Stimulated activated naive CD4-positive, alpha-beta T cell treated with Interleukin-2 at 50 U/mL for 16 hours (primary cell): ENCODE data around the gene DHRS9.
"Not testable (repeated sequence)": the region's sequence is repeated elsewhere in the genome, so short reads cannot be mapped to it uniquely, and the experiment has no call there.

Experiments
- DNase-seq: peaks from one replicate; lab custom pipeline; 2025; lab: John Stamatoyannopoulos, UW

Gene DHRS9

DNA sequence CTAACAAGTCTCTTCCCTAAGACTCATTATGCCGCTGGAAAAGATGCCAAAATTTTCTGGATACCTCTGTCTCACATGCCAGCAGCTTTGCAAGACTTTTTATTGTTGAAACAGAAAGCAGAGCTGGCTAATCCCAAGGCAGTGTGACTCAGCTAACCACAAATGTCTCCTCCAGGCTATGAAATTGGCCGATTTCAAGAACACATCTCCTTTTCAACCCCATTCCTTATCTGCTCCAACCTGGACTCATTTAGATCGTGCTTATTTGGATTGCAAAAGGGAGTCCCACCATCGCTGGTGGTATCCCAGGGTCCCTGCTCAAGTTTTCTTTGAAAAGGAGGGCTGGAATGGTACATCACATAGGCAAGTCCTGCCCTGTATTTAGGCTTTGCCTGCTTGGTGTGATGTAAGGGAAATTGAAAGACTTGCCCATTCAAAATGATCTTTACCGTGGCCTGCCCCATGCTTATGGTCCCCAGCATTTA is 26.3 kb downstream of the DHRS9 start:
- DNase-seq, result no peak

DNA sequence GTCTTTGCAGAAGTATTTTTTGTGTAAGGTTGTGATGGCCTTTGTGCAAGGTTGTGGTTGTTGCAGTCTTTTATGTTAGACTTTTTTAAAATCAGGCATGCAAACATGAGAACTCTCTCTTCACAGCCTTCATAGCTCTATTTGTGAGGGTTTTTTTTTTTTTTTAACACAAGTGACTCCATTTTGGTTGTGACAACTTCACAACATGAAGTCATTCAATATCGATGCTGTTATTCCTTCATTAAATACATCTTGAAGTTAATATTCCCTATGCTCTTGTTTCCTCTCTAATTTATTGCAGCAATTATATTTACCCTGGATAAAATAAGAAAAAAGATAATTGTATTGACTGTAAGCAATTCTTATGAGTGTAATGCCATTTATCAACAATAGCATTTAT is 35.5 kb downstream of the DHRS9 start:
- no peak for DNase-seq

DNA sequence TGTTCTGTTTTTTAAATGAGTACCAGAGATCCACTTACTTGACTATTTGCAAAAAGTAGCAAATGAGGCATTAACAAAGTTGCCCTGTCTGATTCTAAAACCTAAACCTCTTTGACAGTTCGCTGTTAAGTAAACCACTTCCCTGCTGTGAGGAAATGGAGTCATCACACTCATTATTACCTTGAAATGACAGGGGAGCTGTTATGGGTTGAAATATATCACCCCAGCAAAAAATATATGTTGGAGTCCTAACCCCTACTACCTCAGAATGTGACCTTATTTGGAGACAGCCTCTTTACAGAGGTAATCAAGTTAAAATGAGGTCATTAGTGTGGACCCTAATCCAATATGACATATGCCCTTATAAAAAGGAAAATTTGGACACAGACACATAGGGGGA is 36.1 kb downstream of the DHRS9 start:
- no peak for DNase-seq

DNA sequence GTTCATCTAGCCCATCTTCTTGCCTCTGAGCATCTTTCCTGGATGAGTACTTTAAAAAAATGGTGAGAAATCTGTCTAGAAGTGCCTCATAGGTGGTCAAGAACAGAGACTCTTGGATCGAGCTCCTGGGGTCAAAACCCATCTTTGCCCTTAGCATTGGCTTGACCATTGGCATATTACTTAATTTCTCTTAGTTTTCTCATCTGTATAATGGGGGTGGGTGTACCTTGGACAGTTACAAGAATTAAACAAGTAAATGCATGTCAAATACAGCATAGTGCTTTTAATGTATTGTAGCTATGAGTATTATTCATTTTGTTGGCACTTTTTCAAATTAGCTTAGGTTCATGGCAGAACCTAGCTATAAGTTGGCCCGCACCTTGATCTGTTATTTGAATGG is 36.8 kb downstream of the DHRS9 start:
- DNase-seq, result no peak

DNA sequence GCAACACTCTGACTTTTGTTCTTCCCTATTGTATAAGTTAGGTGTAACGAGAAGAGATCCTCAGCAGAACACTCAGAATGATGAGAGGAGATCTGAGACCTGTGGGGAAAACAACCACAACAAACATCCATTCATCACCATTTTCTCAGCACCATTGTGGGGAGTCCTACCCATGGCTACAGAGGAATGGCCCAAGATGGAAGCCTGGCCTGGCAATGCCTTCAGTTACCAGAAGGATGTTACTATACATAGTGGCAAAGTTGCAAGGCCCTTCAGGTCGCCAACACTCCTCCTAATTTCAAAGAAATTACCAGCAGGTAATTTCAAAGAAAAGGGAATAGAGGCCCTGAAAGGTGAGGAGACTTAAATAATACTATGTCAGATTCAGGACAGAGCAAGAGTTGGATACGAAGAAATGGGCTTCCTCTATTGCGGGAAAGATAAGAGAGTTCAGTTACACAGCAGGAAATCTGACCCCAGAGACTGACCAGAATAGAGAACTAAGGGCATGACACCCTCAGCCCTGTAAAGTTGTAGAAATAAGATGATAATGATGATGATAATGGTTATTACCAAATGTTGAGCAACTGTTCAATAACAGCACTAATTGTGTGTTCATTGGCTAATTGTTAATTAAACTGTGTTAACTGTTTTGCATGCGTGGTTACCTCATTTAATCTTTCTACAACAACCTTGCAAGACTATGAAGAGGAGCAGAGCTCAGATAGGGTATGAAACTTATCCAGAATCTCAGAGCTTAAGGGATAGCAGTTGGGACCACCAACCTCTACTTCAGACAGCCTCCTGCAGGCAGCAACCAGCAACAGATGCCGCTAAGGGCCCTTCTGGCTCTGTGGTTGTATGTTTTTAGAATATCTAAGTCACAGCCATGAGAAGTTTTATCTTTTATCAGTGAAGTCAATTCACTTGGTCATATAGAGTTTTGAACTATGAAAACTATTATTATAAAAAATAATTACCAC is 37.5 kb downstream of the DHRS9 start:
- DNase-seq, result no peak

DNA sequence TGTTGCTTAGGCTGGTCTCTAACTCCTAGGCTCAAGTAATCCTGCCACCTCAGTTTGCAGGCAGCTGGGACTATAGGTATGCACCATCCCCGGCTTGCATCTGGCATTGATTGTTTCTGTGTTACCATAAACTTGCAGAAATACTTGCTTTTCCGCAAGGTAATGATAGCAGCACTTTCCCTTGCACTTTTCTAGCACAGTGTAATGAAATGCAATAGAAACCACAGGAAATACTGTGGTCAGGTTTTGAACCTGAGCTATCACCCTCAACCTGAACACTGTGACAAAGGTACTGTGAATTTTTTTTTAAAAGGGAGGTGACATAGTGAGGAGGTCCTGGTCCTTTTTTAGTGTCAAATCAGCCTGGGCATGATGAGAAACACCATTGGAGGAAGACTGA is 38.3 kb downstream of the DHRS9 start:
- no peak for DNase-seq

DNA sequence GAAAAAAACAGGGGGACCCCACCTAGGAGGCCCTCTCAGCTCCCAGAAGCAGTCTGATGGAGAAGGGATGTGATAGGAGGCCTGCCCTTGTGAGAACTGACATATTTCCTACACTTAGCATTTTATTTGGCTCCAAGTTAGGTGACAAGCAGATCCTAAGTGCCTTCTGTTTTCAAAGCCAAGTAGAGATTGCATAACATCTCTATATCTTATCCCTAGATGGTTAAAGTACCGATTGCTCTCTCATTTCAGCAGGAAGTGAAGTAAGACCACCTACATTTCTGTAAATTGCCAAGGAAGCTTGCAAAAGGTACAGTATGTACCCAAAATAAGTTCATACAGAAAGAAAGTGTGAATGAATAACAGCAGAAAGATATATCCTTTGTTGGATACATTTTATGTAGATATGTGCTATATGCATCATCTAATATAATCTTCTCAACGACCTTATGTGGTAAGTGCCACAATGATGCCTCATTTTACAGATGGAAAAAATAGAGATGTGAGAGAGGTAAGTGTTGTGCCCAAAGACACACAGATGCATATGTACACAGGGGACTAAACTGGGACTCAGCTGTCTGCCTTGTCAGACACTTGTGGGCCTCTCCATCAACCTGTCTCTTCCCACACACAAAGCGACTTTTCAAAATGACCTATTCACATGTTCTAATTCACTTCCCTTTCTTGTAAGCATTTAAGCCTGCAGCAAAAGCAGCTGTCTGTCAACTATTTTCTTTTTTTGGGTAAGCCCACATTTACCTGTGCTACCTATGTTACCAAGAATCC is 38.9 kb downstream of the DHRS9 start:
- DNase-seq, result no peak

DNA sequence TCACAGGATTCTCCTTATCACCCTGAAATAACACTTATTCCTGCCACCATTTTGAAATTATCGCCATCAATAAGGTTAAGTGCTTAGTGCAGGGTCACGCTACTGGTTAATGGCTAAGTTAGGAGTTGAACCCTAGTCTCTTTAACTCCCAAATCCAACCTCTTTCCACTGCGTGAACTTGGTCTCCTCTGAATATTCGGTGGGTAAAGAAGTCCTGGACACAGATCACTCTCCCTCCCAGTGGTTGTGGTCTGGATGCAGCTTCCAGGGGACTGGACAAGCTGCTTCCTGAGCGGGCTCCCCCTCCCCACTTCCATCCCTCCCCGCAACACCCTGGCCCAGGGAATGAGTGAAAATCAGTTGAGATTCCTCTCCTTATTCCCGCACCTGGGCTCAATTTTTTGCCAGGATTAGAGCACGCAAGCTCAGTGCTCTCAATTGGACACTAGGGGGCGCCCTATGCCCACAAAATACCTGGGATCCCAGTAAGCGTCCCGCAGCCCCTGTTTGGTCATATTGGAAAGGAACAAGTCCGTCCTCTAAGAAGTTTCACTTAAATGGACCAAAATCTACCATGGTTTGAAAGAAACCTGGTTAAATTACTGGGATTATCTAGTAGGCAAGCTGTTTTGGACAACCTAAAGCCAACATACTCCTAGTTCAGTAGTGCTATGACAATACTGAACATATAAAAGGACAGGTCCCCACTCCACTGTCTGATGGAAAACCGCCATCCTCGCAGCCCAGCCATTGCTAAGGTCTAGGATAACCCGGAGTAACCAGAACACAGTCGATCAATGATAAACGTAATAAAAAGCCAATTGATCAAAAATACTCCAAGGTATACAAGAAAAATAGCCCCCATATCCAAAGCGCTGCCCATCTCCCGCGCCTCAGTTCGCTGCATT is 40.4 kb downstream of the DHRS9 start:
- peak; percentile 55 for DNase-seq

DNA sequence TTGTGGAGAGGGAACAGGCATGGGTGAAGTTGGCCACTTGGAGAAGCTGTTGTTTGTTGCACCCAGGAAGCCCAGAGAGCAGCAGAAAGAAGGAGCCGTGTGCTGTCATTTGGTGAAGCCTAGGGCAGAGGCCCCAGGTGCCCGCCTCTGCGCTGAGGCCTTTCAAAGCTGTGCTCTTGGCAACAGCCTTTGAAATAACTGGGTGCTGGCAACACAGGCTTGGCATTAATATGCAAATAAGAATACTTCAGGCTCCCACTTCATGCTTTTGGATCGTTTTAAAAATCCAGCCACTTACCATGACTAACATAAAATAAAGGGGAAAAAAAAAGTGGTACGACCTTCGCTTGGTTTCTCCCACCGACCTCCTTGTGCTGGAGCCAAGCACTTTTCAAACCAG is 41.1 kb downstream of the DHRS9 start:
- no peak for DNase-seq

DNA sequence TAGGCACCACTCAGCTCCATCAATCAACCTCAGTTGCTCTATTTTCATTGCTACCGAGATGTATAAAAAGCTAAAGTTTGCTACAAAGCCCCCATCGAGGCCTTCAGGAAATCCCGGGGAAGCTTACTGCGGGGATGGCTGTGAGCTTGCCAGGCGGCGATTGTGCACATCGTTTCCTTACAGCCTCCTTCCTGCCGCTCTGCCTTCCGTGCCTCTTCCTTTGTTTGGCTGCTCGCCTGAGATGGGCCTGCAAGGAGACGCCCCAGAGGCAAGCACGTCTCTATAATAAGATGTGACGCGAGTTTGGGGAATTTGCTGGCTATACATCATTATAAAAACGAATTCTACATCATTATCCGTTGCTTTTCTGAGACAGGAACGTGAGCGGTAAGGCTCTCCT is 41.6 kb downstream of the DHRS9 start:
- no peak for DNase-seq

DNA sequence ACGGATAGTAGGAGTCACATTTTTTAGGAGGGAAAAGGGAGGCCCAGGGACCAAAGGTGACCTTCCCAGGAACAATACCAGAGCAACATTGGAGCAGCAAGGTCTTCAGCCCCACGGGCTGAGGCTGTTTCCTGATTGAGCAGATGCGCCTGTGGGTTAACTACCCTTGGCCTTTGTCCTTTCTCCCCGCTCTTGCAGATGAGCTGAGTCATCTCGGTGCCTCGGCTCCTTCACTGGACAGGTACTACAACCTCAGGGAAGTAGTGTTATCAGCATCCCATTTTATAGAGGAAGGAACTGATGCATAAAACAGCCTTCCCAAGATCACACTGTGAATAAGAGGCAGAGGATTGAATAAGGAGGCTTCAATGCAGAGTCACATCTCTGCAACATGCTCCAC is 43.5 kb downstream of the DHRS9 start:
- DNase-seq, result no peak

DNA sequence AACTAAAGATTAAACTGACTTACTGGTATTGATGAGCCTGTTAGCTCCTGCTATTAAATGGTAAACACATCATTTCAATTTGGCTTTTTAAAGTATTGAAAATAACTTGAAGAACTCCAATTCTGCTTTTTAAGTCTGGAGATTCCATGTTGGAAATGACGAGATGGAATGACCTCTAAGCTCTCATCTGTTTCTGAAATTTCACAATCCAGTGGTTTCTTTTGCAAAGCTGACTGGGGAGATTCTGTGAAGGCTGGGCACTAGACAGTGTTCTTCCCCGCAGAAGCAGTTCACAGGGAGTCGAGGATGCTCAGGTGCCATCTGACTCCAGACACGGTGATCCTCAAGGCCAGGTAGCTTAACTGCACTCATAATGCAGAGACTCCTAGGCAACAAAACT is 44.7 kb downstream of the DHRS9 start:
- no peak for DNase-seq

DNA sequence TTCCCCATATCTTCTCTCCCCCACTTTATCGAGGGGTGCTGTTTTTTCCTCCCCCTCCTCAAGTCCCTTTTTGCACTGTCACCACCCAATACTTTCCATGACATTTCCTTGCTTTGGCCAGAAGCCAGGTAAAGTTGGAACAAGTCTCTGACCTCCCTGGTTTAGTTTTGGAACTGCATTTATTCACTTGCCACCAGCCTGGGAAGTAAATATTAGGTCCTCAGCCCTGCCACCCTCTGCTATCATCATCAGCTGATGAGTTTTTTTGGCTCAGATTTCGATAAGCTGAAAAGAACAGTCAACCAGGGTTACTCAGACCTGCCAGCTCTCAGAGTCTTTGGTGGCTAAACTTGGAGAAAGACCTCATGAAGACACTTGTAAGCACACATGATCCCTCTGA is 47.0 kb downstream of the DHRS9 start:
- DNase-seq, result no peak

DNA sequence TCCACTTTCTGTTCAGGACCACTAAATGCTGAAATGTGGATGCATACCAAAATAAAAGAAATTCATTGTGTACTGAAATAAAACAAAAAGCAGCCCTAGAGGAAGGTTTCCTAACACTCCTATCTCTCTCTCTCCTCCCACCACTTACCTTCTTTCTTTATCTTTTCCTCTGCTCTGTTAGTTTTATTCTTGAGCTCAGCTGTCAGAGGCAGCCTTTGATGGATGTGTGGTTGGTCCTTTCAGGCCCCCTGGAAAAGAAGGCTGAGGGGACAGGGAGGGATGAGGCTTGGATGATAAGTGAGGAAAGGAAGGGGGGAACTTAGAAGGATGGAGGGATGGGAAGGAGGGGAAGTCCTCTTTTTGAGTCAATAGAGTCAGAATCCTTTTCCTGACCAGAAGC is 47.6 kb downstream of the DHRS9 start:
- DNase-seq, result no peak

DNA sequence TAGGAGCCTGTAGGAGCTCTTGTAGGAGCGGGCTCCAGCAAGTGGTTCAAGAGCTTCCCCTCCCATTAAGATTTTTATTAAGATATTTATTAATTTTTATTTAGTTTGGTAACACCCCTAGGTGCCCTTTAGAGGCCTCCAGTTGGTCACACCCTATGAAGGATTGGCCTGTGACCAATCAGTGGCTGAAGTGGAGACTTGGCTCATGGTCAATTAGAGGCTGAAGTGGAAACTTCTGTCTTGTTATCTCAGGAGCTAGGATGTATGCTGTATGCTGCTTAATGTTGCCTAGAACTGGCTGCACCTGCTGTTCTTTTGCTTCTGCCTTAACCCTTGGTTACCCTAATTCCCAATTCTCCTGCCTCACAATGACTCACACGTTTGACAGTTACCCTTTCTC is 48.7 kb downstream of the DHRS9 start:
- DNase-seq, result no peak

DNA sequence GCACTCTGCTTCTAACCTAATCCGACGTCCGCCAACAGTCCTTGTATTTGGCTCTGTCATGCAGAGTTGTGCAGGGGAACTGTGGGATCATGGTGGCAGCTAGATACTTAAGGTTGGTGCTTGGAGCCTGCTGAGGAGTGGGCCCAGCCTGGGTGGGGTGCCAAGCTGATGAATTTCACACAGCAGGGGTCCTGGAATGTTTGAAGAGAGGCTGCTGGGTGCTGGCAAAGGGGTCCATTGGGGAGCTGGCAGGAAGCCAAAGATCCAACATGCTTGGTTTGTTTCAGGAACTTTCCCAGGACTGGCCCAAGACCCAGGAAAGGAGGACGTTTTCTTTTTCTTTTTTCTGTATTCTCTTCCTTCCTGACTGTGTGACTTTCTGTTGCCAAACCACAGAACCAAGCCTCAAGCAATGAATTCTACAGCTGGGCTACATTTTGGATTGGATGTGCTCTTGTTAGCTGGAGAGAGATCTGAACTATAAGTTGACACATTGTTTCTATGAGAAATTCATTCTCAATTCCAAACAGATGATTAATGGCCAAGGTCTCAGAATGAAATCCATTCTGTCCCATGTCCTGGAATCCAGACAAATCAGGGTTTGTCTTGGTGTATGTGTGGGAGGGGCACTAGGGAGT is 49.9 kb downstream of the DHRS9 start:
- no peak for DNase-seq

DNA sequence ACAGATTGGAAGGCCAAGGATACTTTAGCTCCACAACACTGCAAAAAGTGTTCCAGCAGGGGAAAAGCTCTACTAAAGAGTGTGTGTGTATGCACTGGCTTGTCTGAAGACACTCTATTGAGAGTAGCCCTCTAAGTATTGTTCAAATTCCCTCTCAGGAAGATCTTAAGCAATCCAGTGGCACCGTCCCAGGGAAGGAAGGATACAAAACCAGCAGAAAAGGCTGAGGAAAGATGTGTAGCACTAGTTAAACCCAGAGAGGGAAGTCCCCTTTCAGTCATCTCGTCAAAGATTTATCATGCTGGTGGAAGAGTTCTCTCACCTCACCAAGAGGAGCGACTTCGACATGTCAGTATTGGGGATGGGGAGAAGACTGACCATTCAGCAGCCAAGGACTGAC is 50.5 kb downstream of the DHRS9 start:
- no peak for DNase-seq

DNA sequence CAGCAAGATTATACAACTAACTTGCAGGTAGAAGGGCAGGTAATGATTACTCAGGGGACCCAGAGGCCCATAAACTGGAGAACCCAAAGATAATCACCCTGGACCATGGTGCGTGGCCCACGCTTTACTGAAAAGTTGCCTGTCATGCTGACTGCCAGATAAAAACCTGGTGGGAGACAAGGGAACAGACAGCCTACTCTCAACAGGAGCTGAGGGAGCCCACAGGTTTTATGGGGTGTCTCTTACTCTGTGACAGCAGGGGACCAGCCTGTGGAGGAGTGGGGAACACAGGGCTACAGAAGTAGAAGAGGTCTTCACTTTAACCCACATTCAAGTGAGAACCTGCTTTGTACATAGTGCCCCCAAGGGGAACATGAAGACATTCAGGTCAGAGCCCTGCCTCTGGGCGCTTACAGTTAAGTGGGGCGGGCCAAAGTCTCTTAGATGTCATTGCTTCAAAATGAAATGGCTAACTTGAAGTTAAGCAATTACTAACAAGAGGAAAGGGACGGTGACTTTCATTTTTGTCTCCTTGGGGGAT is 60.4 kb downstream of the DHRS9 start:
- no peak for DNase-seq

DNA sequence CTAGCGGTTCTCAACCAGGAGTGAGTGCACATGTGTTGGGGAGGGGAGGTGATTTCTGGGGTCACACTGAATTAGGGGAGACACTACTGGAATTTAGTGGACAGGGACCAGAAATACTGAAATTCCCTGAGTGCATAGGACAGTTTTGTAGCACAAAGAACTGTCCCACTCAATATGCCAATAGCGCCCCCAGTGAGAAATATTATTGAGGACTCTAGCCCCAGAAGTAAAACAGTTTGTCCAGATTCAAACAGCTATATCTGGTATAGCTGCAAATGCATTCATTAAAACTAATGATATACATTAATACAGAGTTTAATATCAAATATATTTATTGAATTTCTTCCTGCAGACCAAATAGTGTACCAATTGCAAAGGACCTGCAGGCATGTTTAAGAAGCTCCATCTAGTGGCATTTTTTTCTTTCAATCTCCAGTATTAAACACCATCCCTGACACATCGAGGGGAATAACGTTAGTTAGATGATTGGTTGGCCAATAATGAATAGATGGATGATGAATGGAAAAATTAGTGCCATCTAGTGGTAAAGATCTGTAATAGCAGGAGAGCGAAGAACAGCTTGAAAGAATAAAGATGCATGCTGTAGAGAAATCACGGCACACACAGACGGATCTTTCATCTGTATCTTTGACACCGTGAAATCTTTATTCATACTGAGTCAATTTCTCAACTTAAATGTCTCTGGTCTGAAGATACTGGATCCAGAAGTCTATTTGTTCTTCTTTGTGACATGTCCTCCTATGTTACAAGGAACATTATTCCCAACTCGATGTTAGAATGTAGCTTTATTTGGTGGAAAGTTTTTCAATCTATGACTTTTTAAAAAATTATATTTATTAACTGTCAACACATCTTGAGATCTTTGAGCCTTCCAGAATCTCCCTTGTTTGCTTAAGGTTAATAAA is 62.5 kb downstream of the DHRS9 start:
- no peak for DNase-seq

DNA sequence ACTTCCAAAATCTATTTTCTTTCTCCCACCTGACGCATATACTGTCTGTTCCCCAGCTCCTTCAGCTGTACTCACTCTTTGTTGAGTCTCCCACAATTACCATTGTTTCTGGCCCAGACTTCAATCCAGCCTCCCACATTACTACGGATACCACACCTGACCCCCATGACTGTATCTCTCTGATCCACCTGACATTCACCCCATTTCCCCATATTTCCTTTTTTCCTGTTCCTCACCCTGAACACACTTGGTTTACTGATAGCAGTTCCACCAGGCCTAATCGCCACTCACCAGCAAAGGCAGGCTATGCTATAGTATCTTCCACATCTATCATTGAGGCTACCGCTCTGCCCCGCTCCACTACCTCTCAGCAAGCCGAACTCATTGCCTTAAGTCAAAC is 64.9 kb downstream of the DHRS9 start:
- not testable (repeated sequence) for DNase-seq
